Measurements from ENCODE around the gene RIC8A. TPM values are rescaled to one million over a fixed set of nuclear protein-coding genes. Genes with fewer than 3 reads are reported as not detected.
"Not testable (repeated sequence)": the region's sequence is repeated elsewhere in the genome, so short reads cannot be mapped to it uniquely, and the experiment has no call there.

Gene RIC8A
- total RNA-seq, 1 donor from 2014 or later: 76.2 TPM

- DNase-seq: no peak
These were observed 11.5 kb downstream of the RIC8A start for GRCh38 chr11:218815-219593.

DNA sequence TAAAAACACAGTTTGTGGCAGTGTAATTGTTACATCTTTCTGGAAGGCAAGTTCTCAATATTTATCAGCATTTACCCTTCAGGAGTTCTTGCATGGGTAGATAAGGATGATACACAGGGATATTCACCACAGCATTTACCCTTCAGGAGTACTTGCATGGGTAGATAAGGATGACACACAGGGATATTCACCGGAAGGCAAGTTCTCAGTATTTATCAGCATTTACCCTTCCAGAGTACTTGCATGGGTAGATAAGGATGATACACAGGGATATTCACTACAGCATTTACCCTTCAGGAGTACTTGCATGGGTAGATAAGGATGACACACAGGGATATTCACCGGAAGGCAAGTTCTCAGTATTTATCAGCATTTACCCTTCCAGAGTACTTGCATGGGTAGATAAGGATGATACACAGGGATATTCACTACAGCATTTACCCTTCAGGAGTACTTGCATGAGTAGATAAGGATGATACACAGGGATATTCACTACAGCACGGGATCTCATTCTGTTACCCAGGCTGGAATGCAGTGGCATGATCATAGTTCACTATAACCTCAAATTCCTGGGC lies 13.2 kb downstream of the RIC8A start:
- DNase-seq: not testable (repeated sequence)

DNA sequence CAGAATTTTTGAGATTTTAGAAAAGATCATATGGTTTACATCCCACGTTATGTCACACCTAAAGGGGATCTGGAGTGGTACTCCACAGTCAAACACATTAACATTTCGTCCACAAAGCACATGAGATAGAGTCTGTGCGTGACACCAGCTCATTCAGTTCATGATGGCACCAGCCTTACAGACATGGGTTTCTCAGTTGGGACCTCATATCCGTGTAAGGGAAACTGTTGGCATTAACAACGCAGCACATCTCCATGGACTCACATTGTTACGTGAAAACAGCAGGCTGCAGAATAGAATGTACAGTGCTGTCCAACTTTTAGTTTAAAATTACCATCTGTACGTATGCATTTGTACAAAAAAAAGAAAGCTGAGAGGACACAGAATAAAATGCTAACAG lies 14.0 kb downstream of the RIC8A start:
- DNase-seq: no peak

DNA sequence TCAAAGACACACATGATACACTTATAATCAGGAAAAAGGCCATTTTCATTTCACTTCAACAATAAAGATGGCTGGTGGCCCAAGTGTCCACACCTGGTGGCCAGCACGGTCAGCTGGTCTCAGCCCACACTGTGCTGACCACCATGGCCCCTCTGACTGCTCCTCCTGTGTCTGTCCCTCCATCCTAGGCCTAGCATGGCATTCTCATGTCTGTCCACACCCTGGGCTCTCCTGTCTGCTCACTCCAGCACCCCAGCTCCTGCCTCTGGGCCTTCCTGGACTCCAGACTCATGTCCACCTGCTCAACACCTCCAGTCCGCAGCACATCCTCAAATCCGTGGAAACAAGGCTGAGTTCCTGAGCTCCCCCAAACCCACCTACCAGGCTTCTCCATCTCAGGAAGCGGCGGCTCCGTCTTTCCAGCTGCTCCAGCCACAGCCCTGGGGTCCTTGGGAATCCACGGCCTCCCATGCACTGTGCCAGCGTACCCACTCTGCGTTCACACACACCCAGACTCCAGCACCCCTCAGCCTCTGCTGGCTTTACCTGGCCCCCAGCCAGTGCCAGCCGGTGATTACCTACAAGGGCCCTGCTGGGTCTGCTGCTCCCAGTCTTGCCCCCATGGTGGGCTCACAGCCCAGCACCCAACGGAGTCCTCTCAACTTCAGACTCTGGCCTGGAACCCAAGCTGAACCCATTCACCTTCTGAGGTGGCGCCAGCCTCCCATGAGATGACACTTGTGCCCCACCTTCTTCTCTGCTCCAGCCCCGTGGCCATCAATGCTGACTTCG lies 14.7 kb downstream of the RIC8A start:
- no peak for DNase-seq

DNA sequence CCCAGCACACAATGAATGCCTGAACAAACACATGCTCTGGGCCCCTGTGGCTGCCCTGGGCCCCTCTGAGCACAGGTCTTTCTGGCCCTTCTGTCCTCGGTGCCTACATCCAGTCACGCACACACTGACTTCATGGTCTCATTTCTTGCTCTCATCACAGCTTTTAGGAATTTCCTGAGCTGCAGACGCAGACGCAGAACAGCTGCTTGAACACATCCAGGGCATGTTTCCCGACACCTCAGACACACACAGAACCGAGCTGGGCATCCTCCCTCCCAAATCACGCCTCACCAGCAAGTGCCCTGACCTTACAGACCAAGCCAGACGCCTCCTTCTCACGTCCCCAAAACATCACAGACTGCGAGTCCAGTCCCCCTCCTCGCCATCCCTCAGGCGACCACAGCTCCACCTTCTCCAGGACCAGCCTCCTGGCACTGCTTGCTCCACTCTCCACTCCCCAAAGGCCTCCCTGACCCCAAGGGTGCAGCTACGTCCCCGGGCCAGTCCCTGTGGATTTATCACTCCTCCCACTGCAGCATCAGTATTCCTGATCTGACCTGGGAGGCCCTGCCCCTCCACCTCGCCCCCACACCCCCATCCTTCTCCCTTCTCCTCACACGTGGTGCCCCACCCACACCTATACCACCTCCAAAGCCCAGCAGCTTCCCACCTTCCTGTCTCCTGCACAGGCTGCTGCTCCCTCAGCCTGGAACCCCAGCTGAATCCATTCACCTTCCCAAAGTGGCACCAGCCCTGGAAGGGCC lies 15.7 kb downstream of the RIC8A start:
- DNase-seq: no peak

DNA sequence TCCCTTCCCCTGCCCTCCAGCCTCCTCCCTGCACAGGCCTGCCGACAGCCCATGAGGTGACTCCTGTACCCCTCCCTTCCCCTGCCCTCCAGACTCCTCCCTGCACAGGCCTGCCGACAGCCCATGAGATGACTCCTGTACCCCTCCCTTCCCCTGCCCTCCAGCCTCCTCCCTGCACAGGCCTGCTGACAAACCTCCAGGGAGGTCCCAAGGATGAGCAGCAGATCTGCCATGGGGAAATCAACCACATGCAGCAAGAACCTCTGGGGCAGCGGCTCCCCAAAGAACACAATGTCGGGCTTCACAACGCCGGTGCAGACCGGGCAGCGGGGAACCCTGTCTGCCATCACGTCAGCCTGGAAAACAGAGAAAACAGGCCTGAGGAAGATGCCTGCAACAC lies 16.4 kb downstream of the RIC8A start:
- DNase-seq: no peak

- no peak for DNase-seq
These were observed 16.9 kb downstream of the RIC8A start for GRCh38 chr11:224424-224823.

GRCh38 chr11:225734-226453 lies 18.4 kb downstream of the RIC8A start:
- DNase-seq: no peak

DNA sequence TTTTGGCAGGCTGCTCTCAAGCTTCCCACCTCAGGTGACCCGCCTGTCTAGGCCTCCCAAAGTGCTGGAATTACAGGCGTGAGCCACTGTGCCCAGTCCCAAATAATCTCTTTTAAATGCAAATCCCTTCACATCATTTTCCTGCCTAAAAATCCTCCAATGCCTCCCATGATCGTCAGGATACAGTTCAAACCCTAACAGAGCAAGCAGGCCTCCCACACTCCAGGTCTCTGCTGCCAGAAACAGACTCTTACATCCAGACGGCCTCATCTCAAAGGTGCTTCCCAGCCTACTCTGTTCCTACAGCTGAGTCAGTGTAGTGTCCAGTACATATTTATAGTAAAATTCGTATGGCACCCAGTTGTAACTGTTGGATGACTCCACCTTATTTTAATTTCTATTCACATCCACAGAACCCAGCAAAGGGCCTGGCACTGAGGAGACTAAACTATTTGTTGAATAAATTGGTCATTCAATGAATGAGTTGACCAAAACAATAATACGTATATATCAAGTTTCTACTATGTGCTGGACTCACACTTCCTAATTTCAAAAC lies 20.4 kb downstream of the RIC8A start:
- no peak for DNase-seq

DNA sequence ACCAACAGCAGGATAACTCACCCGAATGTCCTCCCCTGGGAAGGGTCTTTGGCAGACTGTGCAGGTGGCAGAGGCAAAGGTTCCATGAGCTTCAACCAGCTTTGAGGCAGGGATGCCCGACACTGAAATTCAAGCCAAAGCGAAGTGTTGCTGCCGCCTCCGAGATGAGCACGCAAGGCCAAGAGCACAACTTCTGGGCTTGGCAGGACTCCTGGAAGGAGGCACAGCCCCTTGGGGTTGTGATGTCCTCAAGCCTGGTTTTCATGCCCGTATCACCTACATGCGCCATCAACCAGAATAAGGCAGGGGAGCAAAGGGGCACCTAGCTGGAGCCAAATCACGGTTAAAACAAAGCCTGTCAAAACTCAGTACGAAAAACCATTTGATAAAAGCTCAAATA lies 22.9 kb downstream of the RIC8A start:
- no peak for DNase-seq

GRCh38 chr11:232783-233565 lies 25.5 kb downstream of the RIC8A start:
- DNase-seq: no peak

- no peak for DNase-seq
These were observed 27.7 kb downstream of the RIC8A start for GRCh38 chr11:235180-235579.

DNA sequence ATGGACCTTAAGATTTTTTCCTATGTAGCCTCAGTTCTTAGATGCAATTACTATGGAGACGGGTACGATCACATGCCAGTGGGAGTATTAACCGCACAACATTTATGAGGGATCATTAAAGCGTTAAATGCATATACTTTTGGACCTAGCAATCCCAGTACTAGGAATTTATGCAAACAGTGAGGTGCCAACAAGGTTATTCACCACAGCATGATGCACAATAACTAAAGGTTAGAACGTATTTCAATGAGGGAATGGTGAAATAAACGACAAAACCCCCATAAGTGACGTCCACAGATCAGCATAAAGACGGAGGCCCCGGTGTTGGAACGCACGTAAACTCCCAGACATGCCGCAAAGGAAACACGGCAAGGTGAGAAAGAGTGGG lies 28.1 kb downstream of the RIC8A start:
- no peak for DNase-seq

GRCh38 chr11:235997-236773 lies 28.7 kb downstream of the RIC8A start, which contains the start of gene SIRT3:
Gene SIRT3, minus strand, starts transcription at chr11:236342. Its CDS starts 14 bp downstream, at chr11:236328.
- peak; percentile 91 for DNase-seq

DNA sequence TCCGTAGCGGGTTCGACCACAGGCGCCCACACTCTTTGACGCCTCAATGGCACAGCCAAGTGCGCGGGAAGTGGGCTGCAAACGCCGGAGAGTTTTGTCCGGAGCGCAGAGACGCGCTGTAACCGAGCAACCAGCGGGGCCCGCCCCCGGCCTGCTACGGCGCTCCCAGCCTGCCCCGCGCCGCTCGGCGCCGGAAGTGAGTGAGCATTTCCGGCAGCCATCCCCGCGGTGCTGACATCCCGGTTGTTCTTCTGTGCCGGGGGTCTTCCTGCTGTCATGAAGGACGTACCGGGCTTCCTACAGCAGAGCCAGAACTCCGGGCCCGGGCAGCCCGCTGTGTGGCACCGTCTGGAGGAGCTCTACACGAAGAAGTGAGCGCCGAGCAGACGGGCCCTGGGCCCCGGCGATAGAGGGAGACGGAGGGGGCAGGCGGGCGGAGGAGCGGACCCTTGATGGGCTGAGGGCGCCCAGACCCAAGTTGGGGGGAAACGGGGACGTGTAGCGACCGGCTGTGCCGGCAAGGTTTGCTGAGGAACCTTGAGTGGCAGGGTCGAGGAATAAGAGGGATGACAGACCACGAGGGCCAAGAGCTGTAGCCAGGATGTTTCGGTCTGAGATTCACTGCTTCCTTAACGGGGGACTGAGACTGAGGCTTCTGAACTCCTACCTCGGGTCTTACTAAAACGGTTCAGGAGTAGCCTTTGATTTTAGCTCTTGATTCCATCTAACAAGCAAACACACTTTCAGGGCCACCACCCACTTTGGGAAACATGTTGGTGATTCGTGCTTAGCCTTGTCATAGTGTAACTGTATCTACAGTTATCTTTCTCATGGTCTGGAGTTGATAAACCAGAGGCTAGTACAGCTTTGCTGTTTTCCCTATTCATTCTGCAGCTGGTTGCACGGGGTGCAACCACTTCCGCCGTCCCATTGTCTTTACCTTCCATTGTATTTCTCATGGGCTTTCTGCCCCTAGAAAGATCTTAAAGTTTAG lies 29.6 kb downstream of the RIC8A start, which contains the start of gene PSMD13:
Gene PSMD13, plus strand, starts transcription at position 203 of the 994 bp plus-strand sequence. Its CDS starts 74 bp downstream, at position 277.
- DNase-seq: peak; percentile 93

DNA sequence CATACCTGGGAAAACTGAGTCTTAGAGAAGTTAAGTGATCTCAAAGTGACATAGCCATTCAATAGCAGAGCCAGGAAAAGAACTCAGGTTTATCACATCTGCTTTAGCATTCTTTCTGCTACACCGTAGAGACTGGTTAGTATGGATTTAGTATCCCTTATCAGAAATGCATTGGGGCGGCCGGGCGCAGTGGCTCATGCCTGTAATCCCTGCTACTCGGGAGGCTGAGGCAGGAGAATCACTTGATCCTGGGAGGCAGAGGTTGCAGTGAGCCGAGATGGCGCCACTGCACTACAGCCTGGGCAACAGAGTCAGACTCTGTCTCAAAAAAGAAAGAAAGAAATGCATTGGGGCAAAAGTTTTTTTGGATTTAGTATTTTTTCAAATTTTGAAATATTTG lies 30.8 kb downstream of the RIC8A start:
- DNase-seq: not testable (repeated sequence)

GRCh38 chr11:240315-240714 lies 32.8 kb downstream of the RIC8A start:
- DNase-seq: no peak

DNA sequence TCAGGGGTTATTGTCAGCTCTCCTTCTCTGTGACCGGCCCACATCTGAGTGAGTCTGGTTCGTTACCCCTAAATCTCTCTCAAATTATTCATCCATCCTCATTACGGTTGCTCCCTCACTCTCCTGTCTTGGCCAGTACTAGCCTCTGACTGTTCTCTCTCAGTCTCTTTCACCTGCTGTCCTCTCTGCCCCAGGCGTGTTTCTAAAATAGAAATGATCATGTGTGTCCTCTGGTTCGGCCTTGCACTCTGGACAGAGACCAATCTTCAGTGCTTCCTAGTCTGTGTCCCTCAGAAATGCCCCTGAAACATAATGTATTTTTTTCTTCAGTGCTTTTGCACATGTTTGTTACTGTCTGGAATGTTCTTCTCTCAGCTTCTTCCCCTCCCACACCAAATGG lies 34.1 kb downstream of the RIC8A start:
- no peak for DNase-seq
